Mucosa of descending colon (tissue), 3 donors: ENCODE data around the gene CPLX1. TPM values are rescaled to one million over a fixed set of nuclear protein-coding genes. Genes with fewer than 3 reads are reported as not detected.

Experiments used
- ATAC-seq: fragments of 200-7000 bp; cut with Tn5 transposase; one replicate; pipeline ENCODE4 v1.9.1; 2020; ENCODE audit warnings: mild to moderate bottlenecking, moderate library complexity
- DNase-seq, 3 donors: peaks; one replicate each; pipeline ENCODE4 v3.0.0-alpha.2; 2020
- H3K36me3 ChIP-seq: fragments of 200-600 bp; one replicate; pipeline ENCODE4 v1.8.0; 2021; ENCODE audit warnings: low read depth, mild to moderate bottlenecking
- H3K4me1 ChIP-seq: fragments of 200-600 bp; one replicate; pipeline ENCODE4 v1.8.0; 2021; ENCODE audit warnings: low read depth, mild to moderate bottlenecking
- H3K4me3 ChIP-seq: fragments of 200-600 bp; one replicate; pipeline ENCODE4 v1.8.0; 2021; ENCODE audit warnings: mild to moderate bottlenecking
- H3K9me3 ChIP-seq: fragments of 200-600 bp; one replicate; pipeline ENCODE4 v1.8.0; 2021; ENCODE audit warnings: mild to moderate bottlenecking
- intact Hi-C, 2 donors: fragments of 100-400 bp; cut with DNase I in 1 of 2; cut with micrococcal nuclease in 1 of 2; formaldehyde crosslinking; loops; one replicate each; pipeline versions ENCODE4 v1.11.0 to v1.11.1; 2022; cut with DNase I, micrococcal nuclease
- total RNA-seq, 3 donors: library from RNA; stranded (reverse); fragmentation: NEBNext Ultra II Directional in 2 of 3; extraction: Animal tissue kit (Norgen Biotek cat#: 25700) in 2 of 3; gene quantifications; one replicate each; pipeline versions ENCODE4 v1.2.1 to v1.2.4, GENCODE V29; 2021 to 2023
- TF ChIP-seq, protein P1 (sequence below): fragments of 200-600 bp; IDR thresholded peaks from one replicate; pipeline ENCODE4 v1.8.0; 2022; ENCODE audit warnings: antibody characterized with exemption, mild to moderate bottlenecking
- donor health status: DM: no; HTN: no; CAD: no; lungs with moderate emphysema.
- donor health status: DM: no; HTN: no; CAD: no.
- donor health status: DM: no; HTN: yes; CAD: no.

The CPLX1 gene
- total RNA-seq, 3 donors from 2014 or later: 1.9 to 3.4 (median 2.7) TPM

DNA sequence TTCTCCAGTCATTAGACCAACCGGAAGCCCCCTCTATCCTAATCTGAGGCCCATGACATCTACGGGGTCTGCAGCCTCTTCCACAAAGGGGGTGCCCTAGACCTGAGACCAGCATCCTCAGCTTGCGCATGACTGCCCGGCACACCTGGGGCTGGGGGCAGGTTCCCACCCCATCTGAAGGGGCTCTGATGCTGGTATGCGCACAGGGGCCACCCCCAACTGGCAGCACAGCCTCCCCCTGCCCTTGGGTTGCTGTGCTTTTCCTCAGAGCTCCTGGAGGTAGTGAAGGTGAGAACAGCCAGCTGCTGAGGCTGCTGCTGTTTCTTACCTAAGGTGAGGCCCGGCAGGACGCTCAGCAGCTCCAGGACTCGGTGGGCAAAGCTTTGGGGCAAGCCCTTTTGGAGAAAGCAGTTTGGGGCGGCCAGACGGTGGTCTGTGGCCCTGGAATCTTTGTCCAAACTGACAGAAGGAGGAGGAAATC lies 18.9 kb upstream of the CPLX1 start:
- ATAC-seq: no peak
- Histone ChIP-seq H3K9me3 (no peaks in the 10 kb centered on the region), H3K36me3 (no peaks in the 10 kb centered on the region), H3K4me3 (no peak overlapping the region), H3K4me1 (no peaks in the 10 kb centered on the region)
- peak in 1 of 3 donors; percentile 34 for DNase-seq
- TF ChIP-seq, protein P1, sequence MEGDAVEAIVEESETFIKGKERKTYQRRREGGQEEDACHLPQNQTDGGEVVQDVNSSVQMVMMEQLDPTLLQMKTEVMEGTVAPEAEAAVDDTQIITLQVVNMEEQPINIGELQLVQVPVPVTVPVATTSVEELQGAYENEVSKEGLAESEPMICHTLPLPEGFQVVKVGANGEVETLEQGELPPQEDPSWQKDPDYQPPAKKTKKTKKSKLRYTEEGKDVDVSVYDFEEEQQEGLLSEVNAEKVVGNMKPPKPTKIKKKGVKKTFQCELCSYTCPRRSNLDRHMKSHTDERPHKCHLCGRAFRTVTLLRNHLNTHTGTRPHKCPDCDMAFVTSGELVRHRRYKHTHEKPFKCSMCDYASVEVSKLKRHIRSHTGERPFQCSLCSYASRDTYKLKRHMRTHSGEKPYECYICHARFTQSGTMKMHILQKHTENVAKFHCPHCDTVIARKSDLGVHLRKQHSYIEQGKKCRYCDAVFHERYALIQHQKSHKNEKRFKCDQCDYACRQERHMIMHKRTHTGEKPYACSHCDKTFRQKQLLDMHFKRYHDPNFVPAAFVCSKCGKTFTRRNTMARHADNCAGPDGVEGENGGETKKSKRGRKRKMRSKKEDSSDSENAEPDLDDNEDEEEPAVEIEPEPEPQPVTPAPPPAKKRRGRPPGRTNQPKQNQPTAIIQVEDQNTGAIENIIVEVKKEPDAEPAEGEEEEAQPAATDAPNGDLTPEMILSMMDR: no peak
- intact Hi-C loops: no loop called here

DNA sequence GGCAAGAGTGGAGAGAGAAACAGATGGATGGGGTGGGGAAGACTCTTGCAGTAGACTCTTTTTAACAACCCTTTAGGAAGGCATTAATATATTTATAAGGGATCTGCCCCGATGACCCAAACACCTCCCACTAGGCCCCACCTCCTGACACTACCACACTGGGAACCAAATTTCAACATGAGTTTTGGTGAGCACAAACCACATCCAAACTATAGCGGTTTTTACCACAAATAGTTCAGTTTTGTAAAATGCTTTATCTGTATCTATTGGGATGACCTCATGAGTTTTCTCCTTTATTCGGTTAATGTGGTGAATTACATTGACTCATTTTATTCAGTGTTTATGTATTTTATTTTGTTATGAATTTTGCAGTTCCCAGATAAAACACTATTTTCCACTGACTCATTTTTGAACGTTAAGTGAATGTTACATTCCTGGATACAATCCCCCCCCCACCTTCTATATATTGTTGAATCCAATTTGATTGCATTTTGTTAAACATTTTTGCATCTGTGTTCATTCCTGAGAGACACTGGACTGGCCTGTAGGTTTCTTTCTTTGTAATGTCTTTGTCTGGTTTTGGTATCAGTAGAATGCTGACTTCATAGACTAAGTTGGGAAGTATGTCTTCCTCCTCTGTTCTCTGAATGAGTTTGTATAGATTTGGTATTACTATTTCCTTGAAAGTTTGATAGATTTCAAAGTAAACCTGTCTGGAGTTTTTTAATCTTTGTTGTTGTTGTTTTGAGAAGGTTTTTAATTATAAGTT lies 13.9 kb upstream of the CPLX1 start:
- intact Hi-C loops: no loop called here
- Histone ChIP-seq H3K9me3 (peaks cover 11% of the 10 kb centered on the region), H3K36me3 (no peaks in the 10 kb centered on the region), H3K4me3 (no peak overlapping the region), H3K4me1 (no peaks in the 10 kb centered on the region)
- ATAC-seq: no peak
- TF ChIP-seq, protein P1: no peak
- no peak for DNase-seq

- TF ChIP-seq, protein P1: no peak
- Histone ChIP-seq H3K36me3 (no peaks in the 10 kb centered on the region), H3K4me1 (no peaks in the 10 kb centered on the region), H3K9me3 (peaks cover 11% of the 10 kb centered on the region), H3K4me3 (no peak overlapping the region)
- ATAC-seq (no peak), DNase-seq (no peak)
- intact Hi-C loops: no loop called here
These were observed 11.8 kb upstream of the CPLX1 start for GRCh38 chr4:837772-838171.

DNA sequence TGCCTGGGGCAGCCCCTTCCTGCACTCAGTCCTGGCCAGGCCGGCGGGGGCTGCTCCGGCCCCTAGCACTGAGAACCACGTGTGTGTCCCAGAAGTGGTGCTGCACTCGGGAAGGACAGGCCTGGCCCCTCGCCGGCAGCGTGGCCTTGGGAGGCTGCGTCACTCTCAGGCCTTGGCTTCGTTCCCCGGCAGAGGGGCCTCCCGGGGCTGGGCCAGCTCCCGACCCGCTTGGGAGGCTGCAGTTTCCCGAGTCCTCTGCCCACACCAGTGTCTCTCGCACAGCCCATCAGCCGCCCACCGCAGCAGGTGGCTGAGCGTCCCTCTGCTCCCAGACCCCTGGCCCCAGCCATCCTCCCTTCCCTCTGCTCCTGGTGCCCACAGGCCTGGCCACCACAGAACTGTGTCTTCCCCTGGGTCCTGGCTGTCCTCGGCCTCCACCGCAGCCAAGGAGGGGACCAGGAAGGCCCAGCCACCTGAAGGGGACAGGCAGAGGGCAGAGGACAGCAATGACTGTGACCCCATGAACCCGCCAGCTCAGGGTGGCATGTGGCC lies 10.9 kb upstream of the CPLX1 start:
- intact Hi-C loops: no loop called here
- Histone ChIP-seq H3K9me3 (peaks cover 11% of the 10 kb centered on the region), H3K4me1 (no peaks in the 10 kb centered on the region), H3K4me3 (no peak overlapping the region), H3K36me3 (no peaks in the 10 kb centered on the region)
- TF ChIP-seq, protein P1: no peak
- DNase-seq: no peak
- ATAC-seq: no peak

- Histone ChIP-seq H3K4me1 (no peaks in the 10 kb centered on the region), H3K36me3 (no peaks in the 10 kb centered on the region), H3K4me3 (no peak overlapping the region), H3K9me3 (peaks cover 11% of the 10 kb centered on the region)
- intact Hi-C loops: no loop called here
- TF ChIP-seq, protein P1: no peak
- no peak for ATAC-seq
- no peak for DNase-seq
These were observed 10.1 kb upstream of the CPLX1 start for GRCh38 chr4:836003-836511.
